H1 (cell line): ENCODE data around the gene MAD2L1BP. TPM values are rescaled to one million over a fixed set of nuclear protein-coding genes. Genes with fewer than 3 reads are reported as not detected.

Experiments
- CHD7 ChIP-seq: fragments of 300-600 bp; sonication (generic); IDR thresholded peaks from 2 replicates; pipeline ENCODE4 v1.7.1; 2012; ENCODE audit warnings: low read length, moderate library complexity, mild to moderate bottlenecking, inconsistent platforms; ENCODE audit not compliant: insufficient replicate concordance
- GABPA ChIP-seq: IDR thresholded peaks from 2 replicates; pipeline ENCODE4 v1.6.1; 2011; ENCODE audit warnings: mild to moderate bottlenecking, low read length, moderate library complexity, borderline replicate concordance; ENCODE audit not compliant: insufficient read depth
- KDM1A ChIP-seq: fragments of 200-600, 300-600 bp; sonication (generic); IDR thresholded peaks from 2 replicates; pipeline ENCODE4 v1.7.1; 2016; ENCODE audit warnings: mild to moderate bottlenecking, low read length, borderline replicate concordance
- MAFK ChIP-seq: IDR thresholded peaks from 2 replicates; pipeline ENCODE4 v1.6.1; 2012; ENCODE audit warnings: low read depth, mild to moderate bottlenecking, improper control_type of control experiment, low read length
- MAX ChIP-seq: IDR thresholded peaks from 2 replicates; pipeline ENCODE4 v1.6.1; 2012; ENCODE audit warnings: inconsistent platforms
- RBBP5 ChIP-seq: IDR thresholded peaks from 2 replicates; pipeline ENCODE4 v1.7.1; 2012; ENCODE audit warnings: low read depth, mild to moderate bottlenecking, inconsistent platforms, low read length, moderate library complexity, borderline replicate concordance
- SIRT6 ChIP-seq: IDR thresholded peaks from one replicate; pipeline ENCODE4 v1.7.1; 2012; ENCODE audit warnings: low read length, inconsistent platforms
- SP2 ChIP-seq: IDR thresholded peaks from 2 replicates; pipeline ENCODE4 v1.6.1; 2012; ENCODE audit warnings: mild to moderate bottlenecking, low read length, inconsistent platforms
- SRF ChIP-seq: IDR thresholded peaks from 2 replicates; pipeline ENCODE4 v1.6.1; 2011; ENCODE audit warnings: mild to moderate bottlenecking, low read depth, low read length, moderate library complexity
- polyA plus RNA-seq, 7 experiments: library from polyadenylated mRNA; depleted of rRNA in 3 of 7; stranded (reverse) in 5 of 7; unstranded in 2 of 7; fragments of >200 nt in 5 of 7; fragments of 200-250 nt in 2 of 7; gene quantifications; 1 replicate in 5 of 7; 2 replicates in 1 of 7; 4 replicates in 1 of 7; pipeline versions ENCODE4 v1.2.1 to v1.2.3, GENCODE V29; 2011 to 2013; ENCODE audit warnings: missing spikeins in 2 of 7, mixed read lengths in 2 of 7
- total RNA-seq: library from RNA; stranded (reverse); fragmentation: NEBNext Ultra II Directional; extraction: Animal tissue kit (Norgen Biotek cat#: 25700); gene quantifications from 2 replicates; pipeline ENCODE4 v1.2.1, GENCODE V29; 2021

MAD2L1BP gene
- total and polyA plus RNA-seq, 2 of the 8 experiments (the other 6 are each of a cell fraction or from before 2014, with no cell fraction given) = 35.5 to 70.0 TPM

DNA sequence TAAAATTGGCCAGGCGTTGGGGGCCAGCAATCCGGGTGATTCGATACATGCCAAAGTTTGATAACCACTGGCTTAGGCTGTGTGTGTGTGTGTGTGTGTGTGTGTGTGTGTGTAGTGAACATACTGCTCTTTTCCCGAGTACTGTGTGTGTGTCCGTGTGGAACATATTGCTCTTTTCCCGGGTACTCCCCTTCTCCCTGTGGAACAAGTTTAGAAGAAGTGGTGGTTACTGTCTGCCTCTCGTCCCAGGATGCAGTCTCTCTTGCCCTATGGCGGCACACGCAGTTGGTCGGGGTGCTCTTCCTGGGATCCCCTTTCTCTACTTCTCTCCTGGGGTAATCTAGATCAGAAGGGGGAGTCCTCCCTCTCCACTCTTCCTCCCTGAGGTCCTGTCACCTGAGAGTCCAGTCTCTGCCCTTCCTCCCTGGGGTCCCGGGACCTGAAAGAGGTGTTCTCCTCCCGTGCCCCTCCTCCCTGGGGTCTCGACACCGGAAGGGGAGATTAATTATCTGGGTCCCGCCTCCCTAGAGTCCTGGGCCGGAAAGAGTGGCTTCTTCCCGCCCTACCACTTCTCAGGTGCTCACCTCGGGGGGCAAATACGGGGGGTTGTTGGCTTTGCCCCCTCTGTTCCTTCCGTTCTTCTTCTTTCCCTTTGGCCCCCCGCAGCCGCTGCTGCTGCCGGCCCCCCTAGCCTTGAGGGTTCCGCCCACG lies 7.1 kb upstream of the MAD2L1BP start (continued):
- no peak for TF ChIP-seq KDM1A
- no peak for TF ChIP-seq SRF
- TF ChIP-seq MAFK = no peak
- no peak for TF ChIP-seq GABPA
- no peak for TF ChIP-seq RBBP5
- no peak for TF ChIP-seq SIRT6
- no peak for TF ChIP-seq CHD7
- TF ChIP-seq SP2 = no peak
- no peak for TF ChIP-seq MAX
